OCI-LY7 (cell line): Measurements from ENCODE around the gene MAST2. TPM values are rescaled to one million over a fixed set of nuclear protein-coding genes. Genes with fewer than 3 reads are reported as not detected.

Source experiments
- BruUV-seq: library from RNA; stranded (reverse); fragments of 400-500 nt; replicated peaks from 2 replicates; lab custom pipeline; 2021; lab: Mats Ljungman, UMichigan
- CTCF ChIA-PET: fragments of 300-600 bp; sonication (Branson Sonifier 250); formaldehyde crosslinking; loops from one replicate; lab custom pipeline; 2022; ENCODE audit warnings: antibody characterized with exemption; ENCODE audit not compliant: unreplicated experiment; lab: Charles Lee
- POLR2A ChIA-PET: fragments of 300-600 bp; sonication (Branson Sonifier 250); formaldehyde crosslinking; loops from one replicate; lab custom pipeline; 2022; ENCODE audit warnings: antibody characterized with exemption; lab: Charles Lee
- DNase-seq: peaks from one replicate; pipeline ENCODE4 v3.0.0-alpha.2; 2015; ENCODE audit warnings: low spot score
- H2AFZ ChIP-seq: fragments of 200-600 bp; sonication (generic), shearing (Covaris generic); 2 replicates; pipeline ENCODE4 v1.6.1; 2014; ENCODE audit warnings: mild to moderate bottlenecking, antibody characterized with exemption, low read length, moderate library complexity
- H3K27ac ChIP-seq: fragments of 200-600 bp; sonication (generic); 2 replicates; pipeline ENCODE4 v1.5.1; 2014; ENCODE audit warnings: mixed run types, low read depth, mild to moderate bottlenecking, moderate library complexity, low read length, inconsistent platforms; ENCODE audit not compliant: poor library complexity, severe bottlenecking
- H3K36me3 ChIP-seq: fragments of 200-600 bp; sonication (generic); 2 replicates; pipeline ENCODE4 v1.6.1; 2014; ENCODE audit warnings: mild to moderate bottlenecking, antibody characterized with exemption, low read length, moderate library complexity, mixed read lengths; ENCODE audit not compliant: insufficient read depth
- H3K4me1 ChIP-seq: fragments of 200-600 bp; sonication (generic); 2 replicates; pipeline ENCODE4 v1.5.1; 2014; ENCODE audit warnings: mild to moderate bottlenecking, low read length; ENCODE audit not compliant: insufficient read depth, poor library complexity, severe bottlenecking
- H3K4me2 ChIP-seq: fragments of 200-600 bp; sonication (generic); 2 replicates; pipeline ENCODE4 v1.6.1; 2014; ENCODE audit warnings: mild to moderate bottlenecking, low read length
- H3K4me3 ChIP-seq: fragments of 200-600 bp; sonication (generic); 2 replicates; pipeline ENCODE4 v1.5.1; 2014; ENCODE audit warnings: mild to moderate bottlenecking, low read depth, low read length; ENCODE audit not compliant: poor library complexity, severe bottlenecking
- H3K79me2 ChIP-seq: fragments of 200-600 bp; sonication (generic); 2 replicates; pipeline ENCODE4 v1.6.1; 2016; ENCODE audit warnings: low read depth, mild to moderate bottlenecking, low read length, moderate library complexity, mixed read lengths; ENCODE audit not compliant: insufficient read depth
- H3K9me2 ChIP-seq: fragments of 200-600 bp; sonication (generic); 2 replicates; pipeline ENCODE4 v1.6.1; 2016; ENCODE audit warnings: mild to moderate bottlenecking, low read length, mixed read lengths; ENCODE audit not compliant: insufficient read depth
- H3K9me3 ChIP-seq: fragments of 200-600 bp; sonication (generic); 2 replicates; pipeline ENCODE4 v1.6.1; 2014; ENCODE audit warnings: mild to moderate bottlenecking, mixed run types, low read length, mixed read lengths
- H4K20me1 ChIP-seq: fragments of 200-600 bp; sonication (generic); 2 replicates; pipeline ENCODE4 v1.6.1; 2014; ENCODE audit warnings: mild to moderate bottlenecking, antibody characterized with exemption, low read length, moderate library complexity, mixed read lengths; ENCODE audit not compliant: insufficient read depth
- CTCF ChIP-seq: fragments of 200-600 bp; sonication (generic); conservative IDR thresholded peaks from 2 replicates; pipeline ENCODE4 v1.5.1; 2014; ENCODE audit warnings: mild to moderate bottlenecking, antibody characterized with exemption, low read length, moderate library complexity, mixed read lengths
- EZH2phosphoT487 ChIP-seq: fragments of 200-600 bp; sonication (generic); IDR thresholded peaks from 2 replicates; pipeline ENCODE4 v1.6.1; 2018; ENCODE audit warnings: low read depth, borderline replicate concordance, mild to moderate bottlenecking, mixed run types, antibody characterized with exemption, low read length, moderate library complexity, mixed read lengths
- intact Hi-C: fragments of 100-400 bp; cut with micrococcal nuclease; formaldehyde crosslinking; loops from one replicate; pipeline ENCODE4 v1.10.0; 2022; ENCODE audit not compliant: unreplicated experiment
- total RNA-seq, 2 experiments: library from RNA; depleted of rRNA in 1 of 2; stranded (reverse); fragments of >200 nt in 1 of 2; shearing (Covaris generic) in 1 of 2; gene quantifications; 2 replicates each; pipeline ENCODE4 v1.2.3, GENCODE V29; 2014 to 2022

MAST2 gene
- total RNA-seq, 2 experiments from 2014 or later, result 32.1 to 67.2 TPM

GRCh38 chr1:45804669-45804969 is 1.2 kb downstream of the MAST2 start:
- Histone ChIP-seq H3K4me3 (peak overlapping the region; percentile 84), H3K27ac (peak overlapping the region; percentile 53), H4K20me1 (peaks cover 12% of the 10 kb centered on the region; the same call in 1 of the 2 replicates), H3K36me3 (peaks cover 44% of the 10 kb centered on the region), H3K4me1 (peaks cover 21% of the 10 kb centered on the region), H2AFZ (no peak overlapping the region), H3K9me2 (no peaks in the 10 kb centered on the region), H3K79me2 (peaks cover 58% of the 10 kb centered on the region), H3K9me3 (no peaks in the 10 kb centered on the region), H3K4me2 (peak overlapping the region; percentile 91)
- DNase-seq, result peak; percentile 19
- BruUV-seq, result no TSS peak
- intact Hi-C loops, result loop anchor here (2.0 to 5.0 kb wide), 2 partner anchors 38 to 117 kb away; partner anchors contain the start of genes GPBP1L1 and TMEM69
- CTCF ChIA-PET, result interaction anchor here (1.0 to 1.1 kb wide), 2 partner anchors 20 to 39 kb away, joined by 3 read pairs; no protein-coding TSS in a partner anchor
- POLR2A ChIA-PET, result interaction anchor here (1.0 to 2.4 kb wide), 4 partner anchors 10 to 208 kb away, joined by 3 to 9 read pairs (median 6); no protein-coding TSS in a partner anchor
- TF ChIP-seq CTCF, result 0 out of 2 replicates have a peak, but pooled peaks have one; percentile 6
- no peak for TF ChIP-seq EZH2phosphoT487

- no peaks in the 10 kb centered on the region for H3K9me2 ChIP-seq
- ChIA-PET POLR2A (interaction anchor here (1.7 to 2.1 kb wide), 2 partner anchors 9 to 34 kb away, joined by 4 to 6 read pairs; no protein-coding TSS in a partner anchor), CTCF (no interaction called here)
- H3K4me3 ChIP-seq, result no peak overlapping the region
- DNase-seq, result no peak
- H3K36me3 ChIP-seq, result peaks cover 52% of the 10 kb centered on the region
- H3K79me2 ChIP-seq, result peaks cover 73% of the 10 kb centered on the region
- TSS peak; percentile 36 for BruUV-seq
- TF ChIP-seq CTCF (no peak), EZH2phosphoT487 (no peak)
- H3K27ac ChIP-seq, result no peak overlapping the region
- H3K4me1 ChIP-seq, result peaks cover 21% of the 10 kb centered on the region
- no peaks in the 10 kb centered on the region for H3K9me3 ChIP-seq
- no peak overlapping the region for H2AFZ ChIP-seq
- peaks cover 12% of the 10 kb centered on the region; the same call in 1 of the 2 replicates for H4K20me1 ChIP-seq
- H3K4me2 ChIP-seq, result peak overlapping the region; percentile 91
- intact Hi-C loops, result no loop called here
Measured at GRCh38 chr1:45806129-45806528, 2.7 kb downstream of the MAST2 start.

GRCh38 chr1:45809761-45810160 is 6.3 kb downstream of the MAST2 start:
- peaks cover 94% of the 10 kb centered on the region for H3K79me2 ChIP-seq
- H3K36me3 ChIP-seq, result peaks cover 80% of the 10 kb centered on the region
- BruUV-seq, result no TSS peak
- H3K27ac ChIP-seq, result no peak overlapping the region
- no peak overlapping the region for H2AFZ ChIP-seq
- peaks cover 8% of the 10 kb centered on the region for H3K4me1 ChIP-seq
- no peak for TF ChIP-seq EZH2phosphoT487
- no peak for TF ChIP-seq CTCF
- POLR2A ChIA-PET, result no interaction called here
- 0 out of 2 replicates have a peak, but pooled peaks cover 5% of the 10 kb centered on the region for H4K20me1 ChIP-seq
- CTCF ChIA-PET, result interaction anchor here (0.5 kb wide), 1 partner anchor 266 kb away, joined by 5 read pairs; no protein-coding TSS in a partner anchor
- no peak overlapping the region for H3K4me2 ChIP-seq
- no peaks in the 10 kb centered on the region for H3K9me2 ChIP-seq
- H3K4me3 ChIP-seq, result no peak overlapping the region
- intact Hi-C loops, result no loop called here
- H3K9me3 ChIP-seq, result no peaks in the 10 kb centered on the region
- no peak for DNase-seq
